CD4-positive, alpha-beta T cell (primary cell): Measurements from ENCODE around the gene PUS7. TPM values are rescaled to one million over a fixed set of nuclear protein-coding genes. Genes with fewer than 3 reads are reported as not detected.

Source experiments
- ATAC-seq: fragments of 200-7000 bp; cut with Tn5 transposase; one replicate; pipeline ENCODE4 v1.10.0; 2022; ENCODE audit warnings: mild to moderate bottlenecking; ENCODE audit not compliant: poor library complexity
- CTCF ChIA-PET: fragments of 350-600 bp; sonication (Branson Sonifier 250); formaldehyde crosslinking; loops from one replicate; lab custom pipeline; 2021; ENCODE audit warnings: antibody characterized with exemption, inconsistent platforms; lab: Charles Lee
- POLR2A ChIA-PET: fragments of 350-600 bp; sonication (Branson Sonifier 250); formaldehyde crosslinking; loops from one replicate; lab custom pipeline; 2021; ENCODE audit warnings: antibody characterized with exemption, inconsistent platforms; lab: Charles Lee
- DNase-seq, 14 experiments: peaks; one replicate each; pipeline ENCODE4 v3.0.0-alpha.2; 2013 to 2020; ENCODE audit warnings: mixed read lengths in 2 of 14
- H3K27ac ChIP-seq, 2 donors: one replicate each; pipeline versions ENCODE4 v1.5.1 to v1.7.0; 2013; ENCODE audit warnings: low read length in 2 of 2, low read depth in 1 of 2, mild to moderate bottlenecking in 1 of 2
- H3K27me3 ChIP-seq, 2 experiments: 1 replicate in 1 of 2; 2 replicates in 1 of 2; pipeline versions ENCODE4 v1.6.1 to v1.7.0; 2013; ENCODE audit warnings: low read length in 2 of 2, control low read depth in 1 of 2, mild to moderate bottlenecking in 1 of 2, moderate library complexity in 1 of 2; ENCODE audit not compliant: insufficient read depth in 2 of 2, control insufficient read depth in 1 of 2
- H3K36me3 ChIP-seq: one replicate; pipeline ENCODE4 v1.6.1; 2013; ENCODE audit warnings: low read length, control low read depth; ENCODE audit not compliant: insufficient read depth
- H3K4me1 ChIP-seq: one replicate; pipeline ENCODE4 v1.6.1; 2013; ENCODE audit warnings: low read length, control low read depth; ENCODE audit not compliant: insufficient read depth
- H3K4me3 ChIP-seq: one replicate; pipeline ENCODE4 v1.5.1; 2013; ENCODE audit warnings: mild to moderate bottlenecking, low read length, moderate library complexity
- H3K9me3 ChIP-seq, 2 experiments: 1 replicate in 1 of 2; 2 replicates in 1 of 2; pipeline versions ENCODE4 v1.6.1 to v1.7.0; 2013; ENCODE audit warnings: low read length in 2 of 2, mild to moderate bottlenecking in 2 of 2, control low read depth in 1 of 2, moderate library complexity in 1 of 2; ENCODE audit not compliant: control insufficient read depth in 1 of 2, insufficient read depth in 1 of 2
- H3K27ac Mint-ChIP-seq: one replicate; pipeline ENCODE4 v1.8.0; 2020; ENCODE audit warnings: mixed read lengths
- H3K27me3 Mint-ChIP-seq: one replicate; pipeline ENCODE4 v1.8.0; 2021; ENCODE audit warnings: mixed read lengths
- H3K36me3 Mint-ChIP-seq: one replicate; pipeline ENCODE4 v1.8.0; 2021; ENCODE audit warnings: low read depth, mixed read lengths
- H3K4me1 Mint-ChIP-seq: one replicate; pipeline ENCODE4 v1.8.0; 2021; ENCODE audit warnings: low read depth, mixed read lengths
- H3K4me3 Mint-ChIP-seq: one replicate; pipeline ENCODE4 v1.8.0; 2020; ENCODE audit warnings: mild to moderate bottlenecking, mixed read lengths
- H3K9me3 Mint-ChIP-seq: one replicate; pipeline ENCODE4 v1.8.0; 2020; ENCODE audit warnings: mixed read lengths
- intact Hi-C, 2 experiments: fragments of 100-400 bp; cut with DNase I in 1 of 2; cut with micrococcal nuclease in 1 of 2; formaldehyde crosslinking; loops; one replicate each; pipeline versions ENCODE4 v1.15.1 to v1.9.0; 2023 to 2025; cut with DNase I, micrococcal nuclease
- total RNA-seq, 174 experiments: library from RNA in 2 of 174; stranded (reverse) in 2 of 174; gene quantifications; one replicate each; pipeline ENCODE4 v1.2.3 and lab custom pipeline; 2021 to 2026
- TF ChIP-seq, protein P1 (sequence below): fragments of 200-600 bp; IDR thresholded peaks from one replicate; pipeline ENCODE4 v1.8.0; 2022; ENCODE audit warnings: antibody characterized with exemption, mild to moderate bottlenecking

The PUS7 gene
- total RNA-seq, 2 experiments from 2014 or later = 2.7 TPM

DNA sequence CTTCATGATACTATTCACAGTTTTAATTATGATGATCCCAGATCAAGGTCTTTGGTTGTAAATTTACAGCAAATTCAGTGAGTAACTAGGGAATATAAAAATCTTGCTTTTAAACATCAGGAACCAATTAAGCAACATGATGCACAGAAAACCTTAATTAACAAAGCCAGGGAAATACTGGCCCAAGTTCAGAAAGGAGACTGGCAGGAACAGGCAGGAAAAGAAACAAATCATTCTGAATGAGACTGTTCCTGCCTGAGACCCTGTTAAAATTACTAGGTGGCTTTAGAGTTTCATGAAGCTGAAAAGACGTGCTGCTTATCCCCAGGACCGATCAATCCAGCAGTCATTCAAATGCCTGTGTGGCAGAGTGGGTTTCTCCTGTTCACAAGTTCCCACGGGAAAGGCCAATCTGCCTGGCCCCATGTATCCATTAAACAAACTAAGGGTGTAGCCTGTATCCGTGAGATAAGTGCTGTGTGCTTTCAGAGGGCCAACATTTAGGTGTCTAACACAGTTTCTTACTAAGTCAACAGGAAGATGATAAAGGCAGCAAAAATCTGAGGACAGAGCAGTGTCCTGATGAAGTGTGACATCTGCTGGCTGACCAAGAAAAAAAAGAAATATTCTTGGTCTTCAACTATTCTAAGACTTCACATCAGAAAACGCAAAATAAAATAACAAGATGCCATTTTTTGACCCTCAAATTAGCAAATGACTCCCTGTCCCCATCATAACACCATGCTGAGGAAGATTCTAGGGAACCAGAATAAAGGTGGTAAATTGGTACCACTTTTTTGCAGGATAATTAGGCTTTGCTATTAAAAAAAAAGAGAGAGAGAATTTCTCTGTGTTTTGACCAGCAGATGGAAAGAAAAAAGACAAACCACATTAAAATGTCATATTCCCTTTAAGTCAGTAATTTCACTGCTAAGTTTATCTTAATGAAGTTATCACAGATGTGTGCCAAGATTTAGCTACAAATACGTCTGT is 34.2 kb downstream of the PUS7 start:
- CTCF ChIA-PET = no interaction called here

DNA sequence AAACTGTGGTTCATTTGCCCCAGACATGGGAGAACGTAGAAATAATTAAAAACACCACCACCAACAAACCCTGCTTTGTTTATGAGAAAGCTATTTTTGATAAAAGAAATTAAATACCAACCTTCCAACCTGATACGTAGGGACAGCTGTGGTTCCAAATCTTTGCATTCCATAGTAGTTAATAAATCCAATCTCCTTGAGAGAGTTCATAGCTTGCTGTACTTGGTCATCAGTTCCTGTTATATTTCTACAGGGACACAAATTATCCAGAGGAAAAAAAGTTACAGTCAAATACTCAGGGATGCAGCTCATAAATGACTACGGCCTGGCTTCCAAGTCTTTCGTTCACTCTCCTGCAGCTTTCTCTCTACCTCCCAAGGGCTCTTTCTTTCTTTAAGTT is 41.1 kb downstream of the PUS7 start:
- Mint-ChIP-seq H3K27me3 (no peaks in the 10 kb centered on the region), H3K36me3 (peaks cover 11% of the 10 kb centered on the region), H3K4me3 (no peak overlapping the region), H3K27ac (no peak overlapping the region), H3K9me3 (no peaks in the 10 kb centered on the region), H3K4me1 (no peaks in the 10 kb centered on the region)
- no peak for ATAC-seq
- Histone ChIP-seq H3K4me1 (no peaks in the 10 kb centered on the region), H3K27ac (no peak overlapping the region), H3K36me3 (no peaks in the 10 kb centered on the region), H3K27me3 (no peaks in the 10 kb centered on the region), H3K4me3 (no peak overlapping the region), H3K9me3 (no peaks in the 10 kb centered on the region)
- DNase-seq = no peak
- ChIA-PET POLR2A (interaction anchor here (0.6 kb wide), 1 partner anchor 379 kb away, joined by 3 read pairs; no protein-coding TSS in a partner anchor), CTCF (no interaction called here)
- TF ChIP-seq, protein P1, sequence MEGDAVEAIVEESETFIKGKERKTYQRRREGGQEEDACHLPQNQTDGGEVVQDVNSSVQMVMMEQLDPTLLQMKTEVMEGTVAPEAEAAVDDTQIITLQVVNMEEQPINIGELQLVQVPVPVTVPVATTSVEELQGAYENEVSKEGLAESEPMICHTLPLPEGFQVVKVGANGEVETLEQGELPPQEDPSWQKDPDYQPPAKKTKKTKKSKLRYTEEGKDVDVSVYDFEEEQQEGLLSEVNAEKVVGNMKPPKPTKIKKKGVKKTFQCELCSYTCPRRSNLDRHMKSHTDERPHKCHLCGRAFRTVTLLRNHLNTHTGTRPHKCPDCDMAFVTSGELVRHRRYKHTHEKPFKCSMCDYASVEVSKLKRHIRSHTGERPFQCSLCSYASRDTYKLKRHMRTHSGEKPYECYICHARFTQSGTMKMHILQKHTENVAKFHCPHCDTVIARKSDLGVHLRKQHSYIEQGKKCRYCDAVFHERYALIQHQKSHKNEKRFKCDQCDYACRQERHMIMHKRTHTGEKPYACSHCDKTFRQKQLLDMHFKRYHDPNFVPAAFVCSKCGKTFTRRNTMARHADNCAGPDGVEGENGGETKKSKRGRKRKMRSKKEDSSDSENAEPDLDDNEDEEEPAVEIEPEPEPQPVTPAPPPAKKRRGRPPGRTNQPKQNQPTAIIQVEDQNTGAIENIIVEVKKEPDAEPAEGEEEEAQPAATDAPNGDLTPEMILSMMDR = no peak
- intact Hi-C loops = no loop called here

More for the DNA sequence above, 34.2 kb downstream of the PUS7 start:
- H3K27me3 ChIP-seq = no peaks in the 10 kb centered on the region
- H3K9me3 ChIP-seq = no peaks in the 10 kb centered on the region
- peak in 4 of 14 experiments; percentile 1 to 54 (median 48) for DNase-seq
- intact Hi-C loops = loop anchor here (2.0 to 5.0 kb wide), 5 partner anchors 55 to 606 kb away; no protein-coding TSS in a partner anchor
- Mint-ChIP-seq H3K27me3 (no peaks in the 10 kb centered on the region), H3K9me3 (no peaks in the 10 kb centered on the region), H3K36me3 (peaks cover 12% of the 10 kb centered on the region), H3K4me3 (no peak overlapping the region), H3K4me1 (peaks cover 4% of the 10 kb centered on the region), H3K27ac (no peak overlapping the region)
- no peaks in the 10 kb centered on the region for H3K36me3 ChIP-seq
- no peak for ATAC-seq
- H3K27ac ChIP-seq = no peak overlapping the region
- H3K4me1 ChIP-seq = no peaks in the 10 kb centered on the region
- no peak overlapping the region for H3K4me3 ChIP-seq
- TF ChIP-seq, protein P1 = peak; percentile 41
- POLR2A ChIA-PET = interaction anchor here (1.3 kb wide), 1 partner anchor 44 kb away, joined by 4 read pairs; the partner anchor contains the start of gene RINT1

DNA sequence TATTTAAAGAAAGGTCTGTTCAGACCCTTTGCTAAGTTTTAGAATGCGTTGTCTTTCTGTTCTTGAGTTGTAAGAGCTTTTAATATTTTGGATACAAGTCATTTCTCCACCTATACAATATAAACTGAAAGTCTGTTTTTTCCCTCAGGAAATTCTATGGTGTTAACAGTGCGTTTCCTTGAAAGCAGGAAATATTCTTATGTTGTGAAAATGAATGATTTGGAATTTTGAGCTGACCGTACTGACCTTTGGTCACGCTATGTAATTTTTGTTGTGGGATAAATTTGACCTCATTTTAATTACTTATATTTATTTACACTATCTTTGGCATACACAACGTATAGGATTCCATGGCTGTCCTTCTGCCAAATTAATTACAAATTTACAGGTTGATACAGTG is 43.5 kb downstream of the PUS7 start:
- H3K9me3 ChIP-seq = no peaks in the 10 kb centered on the region
- H3K27ac ChIP-seq = no peak overlapping the region
- peaks cover 11% of the 10 kb centered on the region for H3K36me3 Mint-ChIP-seq
- H3K27me3 ChIP-seq = no peaks in the 10 kb centered on the region
- H3K9me3 Mint-ChIP-seq = no peaks in the 10 kb centered on the region
- H3K4me3 Mint-ChIP-seq = no peak overlapping the region
- H3K4me3 ChIP-seq = no peak overlapping the region
- TF ChIP-seq, protein P1 = no peak
- DNase-seq = no peak
- H3K36me3 ChIP-seq = no peaks in the 10 kb centered on the region
- CTCF ChIA-PET = no interaction called here
- no peak for ATAC-seq
- intact Hi-C loops = no loop called here
- no peaks in the 10 kb centered on the region for H3K4me1 ChIP-seq
- POLR2A ChIA-PET = no interaction called here
- no peaks in the 10 kb centered on the region for H3K27me3 Mint-ChIP-seq
- H3K4me1 Mint-ChIP-seq = no peaks in the 10 kb centered on the region
- no peak overlapping the region for H3K27ac Mint-ChIP-seq
